Colonic mucosa (tissue), 4 donors: Measurements from ENCODE around the gene NUP43. TPM values are rescaled to one million over a fixed set of nuclear protein-coding genes. Genes with fewer than 3 reads are reported as not detected.
"Not testable (repeated sequence)": the region's sequence is repeated elsewhere in the genome, so short reads cannot be mapped to it uniquely, and the experiment has no call there.

Experiments
- DNase-seq: peaks from one replicate; pipeline ENCODE4 v3.0.0-alpha.2; 2020
- H3K27ac ChIP-seq: fragments of 200-600 bp; one replicate; pipeline ENCODE4 v1.8.0; 2021
- H3K27me3 ChIP-seq: fragments of 200-600 bp; one replicate; pipeline ENCODE4 v1.8.0; 2021
- H3K36me3 ChIP-seq: fragments of 200-600 bp; one replicate; pipeline ENCODE4 v1.8.0; 2021
- H3K4me1 ChIP-seq: fragments of 200-600 bp; one replicate; pipeline ENCODE4 v1.8.0; 2021; ENCODE audit warnings: mild to moderate bottlenecking
- H3K4me3 ChIP-seq: fragments of 200-600 bp; one replicate; pipeline ENCODE4 v1.8.0; 2021
- H3K9ac ChIP-seq, 2 donors: one replicate each; pipeline ENCODE4 v1.7.0; 2013; ENCODE audit warnings: control low read depth in 2 of 2, low read depth in 2 of 2, low read length in 2 of 2
- H3K9me3 ChIP-seq: fragments of 200-600 bp; one replicate; pipeline ENCODE4 v1.8.0; 2021
- intact Hi-C: fragments of 100-400 bp; cut with DNase I; formaldehyde crosslinking; loops from one replicate; pipeline ENCODE4 v1.14.1; 2022
- total RNA-seq, 2 donors: library from RNA; stranded (reverse); fragmentation: NEBNext Ultra II Directional in 1 of 2; extraction: Animal tissue kit (Norgen Biotek cat#: 25700) in 1 of 2; gene quantifications; one replicate each; pipeline ENCODE4 v1.2.1, GENCODE V29; 2021
- TF ChIP-seq, protein P1 (sequence below): fragments of 200-600 bp; IDR thresholded peaks from one replicate; pipeline ENCODE4 v1.8.0; 2022; ENCODE audit warnings: antibody characterized with exemption, mild to moderate bottlenecking
- donor health status: healthy.
- donor health status: DM: no; HTN: no; CAD: no.
- donor health status: DM: no; HTN: no; CAD: no.

Gene NUP43
- total RNA-seq, 2 donors from 2014 or later, result 25.0 to 43.5 TPM

GRCh38 chr6:149683256-149683859, 63.0 kb downstream of the NUP43 start:
- TF ChIP-seq, protein P1, sequence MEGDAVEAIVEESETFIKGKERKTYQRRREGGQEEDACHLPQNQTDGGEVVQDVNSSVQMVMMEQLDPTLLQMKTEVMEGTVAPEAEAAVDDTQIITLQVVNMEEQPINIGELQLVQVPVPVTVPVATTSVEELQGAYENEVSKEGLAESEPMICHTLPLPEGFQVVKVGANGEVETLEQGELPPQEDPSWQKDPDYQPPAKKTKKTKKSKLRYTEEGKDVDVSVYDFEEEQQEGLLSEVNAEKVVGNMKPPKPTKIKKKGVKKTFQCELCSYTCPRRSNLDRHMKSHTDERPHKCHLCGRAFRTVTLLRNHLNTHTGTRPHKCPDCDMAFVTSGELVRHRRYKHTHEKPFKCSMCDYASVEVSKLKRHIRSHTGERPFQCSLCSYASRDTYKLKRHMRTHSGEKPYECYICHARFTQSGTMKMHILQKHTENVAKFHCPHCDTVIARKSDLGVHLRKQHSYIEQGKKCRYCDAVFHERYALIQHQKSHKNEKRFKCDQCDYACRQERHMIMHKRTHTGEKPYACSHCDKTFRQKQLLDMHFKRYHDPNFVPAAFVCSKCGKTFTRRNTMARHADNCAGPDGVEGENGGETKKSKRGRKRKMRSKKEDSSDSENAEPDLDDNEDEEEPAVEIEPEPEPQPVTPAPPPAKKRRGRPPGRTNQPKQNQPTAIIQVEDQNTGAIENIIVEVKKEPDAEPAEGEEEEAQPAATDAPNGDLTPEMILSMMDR, result no peak
- Histone ChIP-seq H3K9ac (no peak overlapping the region), H3K36me3 (no peaks in the 10 kb centered on the region), H3K4me3 (no peak overlapping the region), H3K27ac (no peak overlapping the region), H3K4me1 (no peaks in the 10 kb centered on the region), H3K9me3 (no peaks in the 10 kb centered on the region), H3K27me3 (no peaks in the 10 kb centered on the region)
- intact Hi-C loops, result no loop called here
- no peak for DNase-seq

- H3K36me3 ChIP-seq, H3K27ac ChIP-seq, intact Hi-C loops, H3K27me3 ChIP-seq, H3K9ac ChIP-seq, H3K9me3 ChIP-seq, H3K4me3 ChIP-seq, H3K4me1 ChIP-seq, DNase-seq: not testable (repeated sequence)
Measured at GRCh38 chr6:149681845-149682244, 64.5 kb downstream of the NUP43 start.

GRCh38 chr6:149681209-149681608, 65.1 kb downstream of the NUP43 start:
- TF ChIP-seq, protein P1, result no peak
- Histone ChIP-seq H3K36me3 (no peaks in the 10 kb centered on the region), H3K4me1 (no peaks in the 10 kb centered on the region), H3K9ac (no peak overlapping the region), H3K27ac (no peak overlapping the region), H3K27me3 (no peaks in the 10 kb centered on the region), H3K4me3 (no peak overlapping the region), H3K9me3 (no peaks in the 10 kb centered on the region)
- intact Hi-C loops, result no loop called here
- no peak for DNase-seq

- Histone ChIP-seq H3K4me3 (no peak overlapping the region), H3K4me1 (no peaks in the 10 kb centered on the region), H3K27me3 (no peaks in the 10 kb centered on the region), H3K9me3 (no peaks in the 10 kb centered on the region), H3K9ac (no peak overlapping the region), H3K27ac (no peak overlapping the region), H3K36me3 (no peaks in the 10 kb centered on the region)
- no peak for DNase-seq
- TF ChIP-seq, protein P1, result no peak
- intact Hi-C loops, result no loop called here
Measured at GRCh38 chr6:149680503-149680902, 65.8 kb downstream of the NUP43 start.

Other genes starting within 250 kb of the NUP43 start
- gene PPIL4, start 200.5 kb downstream of the NUP43 start, total RNA-seq, result 10 to 100 TPM; 16.0 to 26.8 TPM
- gene GINM1, start 180.2 kb downstream of the NUP43 start, total RNA-seq, result 10 to 100 TPM; 22.9 to 42.8 TPM
- gene KATNA1, start 97.8 kb downstream of the NUP43 start, total RNA-seq, result 10 to 100 TPM; 11.8 to 14.3 TPM
- 10 to 100 TPM; 17.2 to 26.5 TPM for gene LATS1, start 28.4 kb downstream of the NUP43 start, total RNA-seq
- gene PCMT1, start 3.2 kb upstream of the NUP43 start, total RNA-seq, result 10 to 100 TPM; 65.5 to 74.0 TPM
- gene LRP11, start 117.8 kb upstream of the NUP43 start, total RNA-seq, result 10 to 100 TPM; 24.8 to 39.4 TPM
- under 1 TPM in 1 of 2 donors, not detected in 1; 0.21 TPM for gene RAET1E, start 151.6 kb upstream of the NUP43 start, total RNA-seq
- gene RAET1G, start 176.6 kb upstream of the NUP43 start, total RNA-seq, result under 1 TPM in 1 of 2 donors, not detected in 1; 0.27 TPM
- under 1 TPM; 0.19 to 0.47 TPM for gene ULBP2, start 195.5 kb upstream of the NUP43 start, total RNA-seq
- not detected for gene ULBP1, start 217.4 kb upstream of the NUP43 start, total RNA-seq